Measurements from ENCODE around the gene ARHGAP9. TPM values are rescaled to one million over a fixed set of nuclear protein-coding genes. Genes with fewer than 3 reads are reported as not detected.
A peak's percentile ranks its signal among the peaks of the same experiment; 100 is the strongest.

ARHGAP9 gene
- 10 to 100 TPM in 2 of 4 donors, 1 to 10 TPM in 2; 5.2 to 40.5 (median 11.6) TPM for total RNA-seq

GRCh38 chr12:57479376-57480115 is at the start of gene ARHGAP9:
TSS of gene ARHGAP9 (minus strand) at chr12:57479866. CDS start at chr12:57479406, 460 bp downstream.
- Histone ChIP-seq H3K27ac (peak within 1 kb of the TSS in 3 of 4 donors; percentile 50 to 85 (median 63)), H3K36me3 (no peaks in the 10 kb centered on the region), H3K9me3 (no peaks in the 10 kb centered on the region), H3K4me3 (peak within 1 kb of the TSS in 1 of 4 donors; percentile 44), H3K27me3 (peaks cover 3 to 40% of the 10 kb centered on the region in 2 donors), H3K4me1 (peaks cover 0 to 17% (median 14%) of the 10 kb centered on the region in 4 donors)
- 68 to 73% methylated on average over 6 of the region's 6 CpGs for WGBS, 2 donors
- no peak for TF ChIP-seq POLR2A (IDR thresholded peaks at IDR 0.05)
- DNase-seq (ENCODE audit: low spot score in 2 of 2) = no peak

- H3K27ac ChIP-seq = no peak overlapping the region
- H3K36me3 ChIP-seq = peaks cover 4 to 98% (median 28%) of the 10 kb centered on the region in 3 donors
- no peaks in the 10 kb centered on the region for H3K9me3 ChIP-seq
- 71 to 75% methylated on average over 10 of the region's 10 CpGs for WGBS, 2 donors
- no peak overlapping the region for H3K4me3 ChIP-seq
- H3K27me3 ChIP-seq = no peaks in the 10 kb centered on the region
- TF ChIP-seq POLR2A (IDR thresholded peaks at IDR 0.05) (no peak), CTCF (IDR thresholded peaks at IDR 0.05) (no peak), EP300 (IDR thresholded peaks at IDR 0.05) (no peak)
- peaks cover 0 to 30% (median 18%) of the 10 kb centered on the region in 4 donors for H3K4me1 ChIP-seq
- DNase-seq (ENCODE audit: low spot score in 2 of 2) = no peak
These were observed 49.3 kb upstream of the ARHGAP9 start for GRCh38 chr12:57528831-57529555.

- Histone ChIP-seq H3K27me3 (no peaks in the 10 kb centered on the region), H3K4me1 (peaks cover 0 to 38% (median 25%) of the 10 kb centered on the region in 4 donors), H3K9me3 (no peaks in the 10 kb centered on the region), H3K4me3 (no peak overlapping the region), H3K27ac (no peak overlapping the region), H3K36me3 (peaks cover 0 to 91% (median 22%) of the 10 kb centered on the region in 3 donors)
- no peak for DNase-seq (ENCODE audit: low spot score in 2 of 2)
- TF ChIP-seq EP300 (IDR thresholded peaks at IDR 0.05) (no peak), POLR2A (IDR thresholded peaks at IDR 0.05) (no peak), CTCF (IDR thresholded peaks at IDR 0.05) (no peak)
- WGBS, 2 donors = 69 to 83% methylated on average over 11 to 12 of the region's 12 CpGs
These were observed 48.5 kb upstream of the ARHGAP9 start for GRCh38 chr12:57528176-57528575.

GRCh38 chr12:57527184-57527583 is 47.5 kb upstream of the ARHGAP9 start:
- peaks cover 0 to 41% (median 26%) of the 10 kb centered on the region in 4 donors for H3K4me1 ChIP-seq
- no peaks in the 10 kb centered on the region for H3K9me3 ChIP-seq
- H3K36me3 ChIP-seq = peaks cover 0 to 81% (median 16%) of the 10 kb centered on the region in 3 donors
- 79 to 84% methylated on average over 5 of the region's 5 CpGs for WGBS, 2 donors
- no peak overlapping the region for H3K27ac ChIP-seq
- H3K4me3 ChIP-seq = no peak overlapping the region
- H3K27me3 ChIP-seq = no peaks in the 10 kb centered on the region
- no peak for DNase-seq (ENCODE audit: low spot score in 2 of 2)
- no peak for TF ChIP-seq POLR2A (IDR thresholded peaks at IDR 0.05)
- TF ChIP-seq EP300 (IDR thresholded peaks at IDR 0.05) = no peak
- no peak for TF ChIP-seq CTCF (IDR thresholded peaks at IDR 0.05)

GRCh38 chr12:57526477-57527126 is 46.9 kb upstream of the ARHGAP9 start:
- peaks cover 0 to 75% (median 15%) of the 10 kb centered on the region in 3 donors for H3K36me3 ChIP-seq
- WGBS, 2 donors = 75 to 91% methylated on average over 4 of the region's 4 CpGs
- TF ChIP-seq CTCF (IDR thresholded peaks at IDR 0.05) (no peak), POLR2A (IDR thresholded peaks at IDR 0.05) (no peak), EP300 (IDR thresholded peaks at IDR 0.05) (no peak)
- no peak overlapping the region for H3K4me3 ChIP-seq
- no peaks in the 10 kb centered on the region for H3K9me3 ChIP-seq
- no peaks in the 10 kb centered on the region for H3K27me3 ChIP-seq
- H3K4me1 ChIP-seq = peaks cover 0 to 47% (median 32%) of the 10 kb centered on the region in 4 donors
- H3K27ac ChIP-seq = peak overlapping the region in 1 of 4 donors; percentile 35
- no peak for DNase-seq (ENCODE audit: low spot score in 2 of 2)

Measured in tibial nerve (tissue), 4 donors.